Fibroblast of pulmonary artery (primary cell): Measurements from ENCODE around the gene CYP4B1.

Experiments
- DNase-seq: peaks from one replicate; pipeline ENCODE4 v3.0.0-alpha.2; 2010; ENCODE audit warnings: low read depth
- H3K4me3 ChIP-seq: replicated peaks from 2 replicates; pipeline ENCODE4 v1.5.1; 2011; ENCODE audit warnings: low read depth, mild to moderate bottlenecking, control low read depth, low read length, moderate library complexity
- CTCF ChIP-seq: IDR thresholded peaks from 2 replicates; pipeline ENCODE4 v1.5.1; 2011; ENCODE audit warnings: mild to moderate bottlenecking, control low read depth, low read length, inconsistent platforms; ENCODE audit errors: missing control alignments

Gene CYP4B1

GRCh38 chr1:46804027-46804889, 5.4 kb downstream of the CYP4B1 start:
- no peak for DNase-seq
- TF ChIP-seq CTCF, result no peak
- H3K4me3 ChIP-seq, result no peak overlapping the region

- DNase-seq, result no peak
- TF ChIP-seq CTCF, result no peak
- H3K4me3 ChIP-seq, result no peak overlapping the region
Observed at GRCh38 chr1:46804926-46805325, 6.1 kb downstream of the CYP4B1 start.

- no peak for TF ChIP-seq CTCF
- H3K4me3 ChIP-seq, result no peak overlapping the region
- no peak for DNase-seq
Observed at GRCh38 chr1:46805755-46806154, 6.9 kb downstream of the CYP4B1 start.

- TF ChIP-seq CTCF, result no peak
- DNase-seq, result peak; percentile 1
- no peak overlapping the region for H3K4me3 ChIP-seq
Observed at GRCh38 chr1:46806196-46807020, 7.6 kb downstream of the CYP4B1 start.

- TF ChIP-seq CTCF, result no peak
- DNase-seq, result no peak
- no peak overlapping the region for H3K4me3 ChIP-seq
Observed at GRCh38 chr1:46807046-46807972, 8.5 kb downstream of the CYP4B1 start.

GRCh38 chr1:46809071-46809470, 10.2 kb downstream of the CYP4B1 start:
- no peak for TF ChIP-seq CTCF
- DNase-seq, result no peak

More at GRCh38 chr1:46809071-46809470, 10.2 kb downstream of the CYP4B1 start:
- H3K4me3 ChIP-seq, result no peak overlapping the region
